SH-SY5Y (cell line): ENCODE results near the gene TMA16.

Experiments used
- GATA2 ChIP-seq: IDR thresholded peaks from 2 replicates; pipeline ENCODE4 v1.6.1; 2011; ENCODE audit warnings: mild to moderate bottlenecking, low read depth, low read length
- GATA3 ChIP-seq: IDR thresholded peaks from 2 replicates; pipeline ENCODE4 v1.6.1; 2011; ENCODE audit warnings: low read depth, mild to moderate bottlenecking, low read length, moderate library complexity

- TF ChIP-seq GATA3 (no peak), GATA2 (no peak)
Observed at GRCh38 chr4:163558539-163559044, 64.1 kb downstream of the TMA16 start.
